GM06990 (cell line): ENCODE data around the gene MIS18A.

Source experiments
- DNase-seq: peaks from one replicate; pipeline ENCODE4 v3.0.0-alpha.2; 2011; ENCODE audit not compliant: insufficient read length; ENCODE audit errors: extremely low read depth
- H3K27me3 ChIP-seq: replicated peaks from 2 replicates; pipeline ENCODE4 v1.6.0; 2011; ENCODE audit warnings: low read length; ENCODE audit not compliant: control insufficient read depth, insufficient read depth
- H3K36me3 ChIP-seq: 2 replicates; pipeline ENCODE4 v1.5.1; 2011; ENCODE audit warnings: low read length; ENCODE audit not compliant: control insufficient read depth, insufficient read depth
- H3K4me3 ChIP-seq: replicated peaks from 2 replicates; pipeline ENCODE4 v1.5.1; 2011; ENCODE audit warnings: low read depth, mild to moderate bottlenecking, control low read depth, low read length
- CTCF ChIP-seq: IDR thresholded peaks from 2 replicates; pipeline ENCODE4 v1.5.1; 2011; ENCODE audit warnings: low read length, control low read depth, mild to moderate bottlenecking, inconsistent platforms; ENCODE audit not compliant: insufficient read depth, poor library complexity, severe bottlenecking

The MIS18A gene

GRCh38 chr21:32278518-32279376 is at the start of gene MIS18A:
MIS18A (minus strand) TSS chr21:32279049; CDS start chr21:32279014, 35 bp downstream.
- no peaks in the 10 kb centered on the region for H3K27me3 ChIP-seq
- TF ChIP-seq CTCF = no peak
- peak within 1 kb of the TSS; percentile 96 for H3K4me3 ChIP-seq
- H3K36me3 ChIP-seq = no peaks in the 10 kb centered on the region; the same call in 1 of the 2 replicates
- peak; percentile 95 for DNase-seq

- Histone ChIP-seq H3K27me3 (no peaks in the 10 kb centered on the region), H3K36me3 (peaks cover 21% of the 10 kb centered on the region), H3K4me3 (no peak overlapping the region)
- no peak for TF ChIP-seq CTCF
- no peak for DNase-seq
Measured at GRCh38 chr21:32328595-32328994, 49.7 kb upstream of the MIS18A start.

- Histone ChIP-seq H3K4me3 (no peak overlapping the region), H3K36me3 (peaks cover 32% of the 10 kb centered on the region), H3K27me3 (no peaks in the 10 kb centered on the region)
- no peak for TF ChIP-seq CTCF
- DNase-seq = no peak
Measured at GRCh38 chr21:32325706-32326105, 46.9 kb upstream of the MIS18A start.

- no peak for TF ChIP-seq CTCF
Measured at GRCh38 chr21:32322676-32323075, 43.8 kb upstream of the MIS18A start.

GRCh38 chr21:32322103-32322502 is 43.3 kb upstream of the MIS18A start:
- Histone ChIP-seq H3K4me3 (no peak overlapping the region), H3K27me3 (no peaks in the 10 kb centered on the region), H3K36me3 (peaks cover 54% of the 10 kb centered on the region)
- no peak for DNase-seq
- TF ChIP-seq CTCF = no peak

More at GRCh38 chr21:32322676-32323075, 43.8 kb upstream of the MIS18A start:
- H3K36me3 ChIP-seq = peaks cover 49% of the 10 kb centered on the region
- no peaks in the 10 kb centered on the region for H3K27me3 ChIP-seq
- DNase-seq = no peak
- no peak overlapping the region for H3K4me3 ChIP-seq
